Measurements from ENCODE around the gene ANKS1B.

Gene ANKS1B

DNA sequence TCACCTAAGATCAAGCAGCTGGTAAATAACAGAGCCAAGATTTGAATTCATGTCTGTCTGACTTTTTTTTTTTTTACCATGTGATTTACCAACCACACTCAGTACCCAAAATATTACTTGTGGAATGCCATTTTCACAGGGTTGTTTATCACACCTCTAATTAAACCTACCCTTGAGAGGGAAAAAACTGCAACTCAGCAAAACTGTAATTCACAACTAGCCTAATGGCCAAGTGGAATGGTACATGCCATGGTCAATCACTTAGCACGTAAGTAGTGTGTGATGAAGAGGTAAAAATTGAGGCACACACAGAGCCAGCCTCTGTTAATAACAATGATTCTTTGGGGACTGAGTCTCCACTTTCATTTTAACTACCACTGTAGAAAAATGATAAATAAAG is 750.0 kb downstream of the ANKS1B start:
- no peak for DNase-seq (ENCODE audit: low read depth)
- no peak overlapping the region for H3K4me3 ChIP-seq (ENCODE audit: control insufficient read depth, low read depth, low read length)
- TF ChIP-seq, protein P1, sequence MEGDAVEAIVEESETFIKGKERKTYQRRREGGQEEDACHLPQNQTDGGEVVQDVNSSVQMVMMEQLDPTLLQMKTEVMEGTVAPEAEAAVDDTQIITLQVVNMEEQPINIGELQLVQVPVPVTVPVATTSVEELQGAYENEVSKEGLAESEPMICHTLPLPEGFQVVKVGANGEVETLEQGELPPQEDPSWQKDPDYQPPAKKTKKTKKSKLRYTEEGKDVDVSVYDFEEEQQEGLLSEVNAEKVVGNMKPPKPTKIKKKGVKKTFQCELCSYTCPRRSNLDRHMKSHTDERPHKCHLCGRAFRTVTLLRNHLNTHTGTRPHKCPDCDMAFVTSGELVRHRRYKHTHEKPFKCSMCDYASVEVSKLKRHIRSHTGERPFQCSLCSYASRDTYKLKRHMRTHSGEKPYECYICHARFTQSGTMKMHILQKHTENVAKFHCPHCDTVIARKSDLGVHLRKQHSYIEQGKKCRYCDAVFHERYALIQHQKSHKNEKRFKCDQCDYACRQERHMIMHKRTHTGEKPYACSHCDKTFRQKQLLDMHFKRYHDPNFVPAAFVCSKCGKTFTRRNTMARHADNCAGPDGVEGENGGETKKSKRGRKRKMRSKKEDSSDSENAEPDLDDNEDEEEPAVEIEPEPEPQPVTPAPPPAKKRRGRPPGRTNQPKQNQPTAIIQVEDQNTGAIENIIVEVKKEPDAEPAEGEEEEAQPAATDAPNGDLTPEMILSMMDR (conservative IDR thresholded peaks at IDR 0.05; ENCODE audit: control insufficient read depth, insufficient read depth, low read depth, low read length): no peak

DNA sequence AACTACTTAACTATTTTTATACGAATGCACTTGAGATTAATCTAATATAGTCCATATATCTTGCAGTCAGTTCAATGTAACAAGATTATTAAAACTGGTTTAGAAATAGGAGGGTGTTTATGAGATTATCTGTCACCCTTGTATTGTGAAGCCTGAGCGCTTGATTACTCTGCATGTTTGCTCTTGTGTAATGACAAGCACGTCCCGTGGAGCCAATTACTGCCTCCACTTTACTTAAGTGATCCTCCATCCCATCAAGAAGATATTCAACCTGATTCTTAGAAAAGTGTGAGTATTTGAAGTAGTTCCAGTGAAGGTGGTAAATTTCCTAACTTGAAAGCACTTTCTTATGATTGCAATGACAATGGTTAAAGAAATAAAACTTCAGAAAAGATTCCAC is 752.4 kb downstream of the ANKS1B start:
- TF ChIP-seq, protein P1 (conservative IDR thresholded peaks at IDR 0.05; ENCODE audit: control insufficient read depth, insufficient read depth, low read depth, low read length): no peak
- no peak for DNase-seq (ENCODE audit: low read depth)
- H3K4me3 ChIP-seq (ENCODE audit: control insufficient read depth, low read depth, low read length): no peak overlapping the region

DNA sequence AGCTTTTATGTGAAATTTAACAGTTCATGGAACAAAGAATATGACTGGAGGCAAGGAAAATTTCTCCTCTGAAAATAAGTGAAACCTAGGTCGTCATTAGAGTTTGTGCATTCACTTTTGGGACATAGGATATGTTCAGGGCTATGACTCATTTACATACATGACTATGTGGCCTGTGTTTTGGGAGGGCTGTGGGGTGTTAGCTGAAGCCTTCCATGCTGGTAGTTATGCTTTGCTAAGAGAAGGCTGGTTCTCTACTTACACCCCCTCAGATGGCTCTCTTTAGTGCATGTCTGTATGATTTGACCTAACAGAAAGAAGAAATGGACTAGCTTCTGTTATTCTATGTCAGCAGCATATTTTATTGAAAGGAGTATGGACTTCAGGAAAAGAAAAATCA is 753.7 kb downstream of the ANKS1B start:
- TF ChIP-seq, protein P1 (conservative IDR thresholded peaks at IDR 0.05; ENCODE audit: control insufficient read depth, insufficient read depth, low read depth, low read length): no peak
- no peak for DNase-seq (ENCODE audit: low read depth)

DNA sequence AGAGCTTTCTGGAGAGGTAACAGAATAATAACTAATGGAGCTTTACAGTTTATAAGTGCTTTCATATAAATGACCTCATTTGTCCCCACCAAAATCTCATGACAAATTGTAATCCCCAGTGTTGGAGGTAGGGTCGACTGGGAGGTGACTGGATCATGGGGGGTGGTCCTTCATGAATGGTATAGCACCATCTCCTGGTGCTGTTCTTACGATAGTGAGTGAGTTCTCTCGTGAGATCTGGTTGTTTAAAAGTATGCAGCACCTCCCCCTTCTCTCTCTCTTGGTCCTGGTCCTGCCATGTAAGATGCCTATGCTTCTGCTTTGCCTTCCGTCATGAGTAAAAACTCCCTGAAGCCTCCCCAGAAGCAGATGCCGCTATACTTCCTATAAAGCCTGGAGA is 760.5 kb downstream of the ANKS1B start:
- no peak for DNase-seq (ENCODE audit: low read depth)
- TF ChIP-seq, protein P1 (conservative IDR thresholded peaks at IDR 0.05; ENCODE audit: control insufficient read depth, insufficient read depth, low read depth, low read length): no peak

More for the DNA sequence above, 753.7 kb downstream of the ANKS1B start:
- H3K4me3 ChIP-seq (ENCODE audit: control insufficient read depth, low read depth, low read length): no peak overlapping the region

DNA sequence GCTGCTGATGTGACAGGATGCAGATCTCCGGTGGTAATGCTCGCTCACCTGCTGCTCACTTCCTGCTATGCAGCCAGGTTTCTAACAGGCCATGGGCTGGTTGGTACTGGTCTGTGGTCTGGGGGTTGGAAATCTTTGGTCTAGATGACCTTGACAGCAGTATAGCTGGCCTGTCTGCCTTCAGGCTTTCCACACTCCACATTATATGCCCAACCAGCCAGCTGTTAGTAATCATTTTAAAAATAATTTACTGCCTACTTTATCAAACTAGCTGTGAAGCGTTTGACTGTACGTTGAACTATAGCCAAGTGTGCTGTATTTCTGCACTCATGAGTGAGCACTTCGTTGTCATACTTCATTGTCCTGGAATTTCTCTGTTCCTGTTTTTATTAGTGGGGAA is 761.2 kb downstream of the ANKS1B start:
- H3K4me3 ChIP-seq (ENCODE audit: control insufficient read depth, low read depth, low read length): no peak overlapping the region
- DNase-seq (ENCODE audit: low read depth): no peak
- TF ChIP-seq, protein P1 (conservative IDR thresholded peaks at IDR 0.05; ENCODE audit: control insufficient read depth, insufficient read depth, low read depth, low read length): no peak

More for the DNA sequence above, 760.5 kb downstream of the ANKS1B start:
- H3K4me3 ChIP-seq (ENCODE audit: control insufficient read depth, low read depth, low read length): no peak overlapping the region

DNA sequence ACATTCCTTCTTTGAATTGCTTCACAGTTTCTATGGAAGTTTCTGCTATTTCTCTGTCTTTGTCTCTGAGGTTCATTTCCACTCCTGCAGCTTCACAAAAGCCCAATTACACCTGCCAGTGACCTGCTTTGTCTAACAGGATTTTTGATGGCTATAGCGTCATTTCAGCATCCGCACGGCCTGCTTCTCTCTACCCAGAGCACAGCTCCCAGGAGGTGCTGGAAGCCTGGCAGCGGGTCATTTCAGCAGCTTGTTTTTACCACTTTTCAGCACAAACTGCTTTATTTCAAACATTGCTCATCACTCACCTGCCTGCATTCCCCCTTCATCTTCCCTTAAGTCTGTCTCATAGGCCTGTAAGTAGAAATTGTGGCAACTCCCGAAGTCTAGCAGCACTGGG is 771.7 kb downstream of the ANKS1B start:
- no peak overlapping the region for H3K4me3 ChIP-seq (ENCODE audit: control insufficient read depth, low read depth, low read length)
- TF ChIP-seq, protein P1 (conservative IDR thresholded peaks at IDR 0.05; ENCODE audit: control insufficient read depth, insufficient read depth, low read depth, low read length): no peak
- DNase-seq (ENCODE audit: low read depth): no peak

DNA sequence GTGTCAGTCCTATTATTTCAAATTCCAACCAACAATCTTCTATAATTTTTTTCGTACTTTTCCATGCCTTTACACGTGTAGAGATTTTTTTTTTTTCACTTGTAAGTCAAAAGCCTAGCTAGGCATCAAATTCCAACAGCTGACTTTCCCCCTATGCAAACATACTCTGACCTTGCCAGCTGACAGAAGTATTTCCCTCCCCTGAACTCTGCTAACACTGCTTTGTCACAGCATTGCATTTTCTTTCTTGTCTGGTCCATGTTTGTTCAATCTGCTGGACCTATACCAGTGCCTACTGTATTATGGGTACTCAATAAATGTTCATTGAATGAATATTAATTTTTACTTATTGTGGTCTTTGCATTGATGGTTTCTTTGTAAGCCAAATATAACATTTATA is 772.5 kb downstream of the ANKS1B start:
- no peak overlapping the region for H3K4me3 ChIP-seq (ENCODE audit: control insufficient read depth, low read depth, low read length)
- DNase-seq (ENCODE audit: low read depth): no peak
- TF ChIP-seq, protein P1 (conservative IDR thresholded peaks at IDR 0.05; ENCODE audit: control insufficient read depth, insufficient read depth, low read depth, low read length): no peak

All from fibroblast of mammary gland (primary cell).